GM19463 (cell line): Measurements from ENCODE around the gene KCNC3.
"Not testable (repeated sequence)": the region's sequence is repeated elsewhere in the genome, so short reads cannot be mapped to it uniquely, and the experiment has no call there.

Experiments used
- ATAC-seq: cut with Tn5 transposase; IDR thresholded peaks from one replicate; pipeline ENCODE4 v1.9.1; 2021; ENCODE audit warnings: mild to moderate bottlenecking, moderate library complexity; ENCODE audit not compliant: unreplicated experiment

Gene KCNC3

DNA sequence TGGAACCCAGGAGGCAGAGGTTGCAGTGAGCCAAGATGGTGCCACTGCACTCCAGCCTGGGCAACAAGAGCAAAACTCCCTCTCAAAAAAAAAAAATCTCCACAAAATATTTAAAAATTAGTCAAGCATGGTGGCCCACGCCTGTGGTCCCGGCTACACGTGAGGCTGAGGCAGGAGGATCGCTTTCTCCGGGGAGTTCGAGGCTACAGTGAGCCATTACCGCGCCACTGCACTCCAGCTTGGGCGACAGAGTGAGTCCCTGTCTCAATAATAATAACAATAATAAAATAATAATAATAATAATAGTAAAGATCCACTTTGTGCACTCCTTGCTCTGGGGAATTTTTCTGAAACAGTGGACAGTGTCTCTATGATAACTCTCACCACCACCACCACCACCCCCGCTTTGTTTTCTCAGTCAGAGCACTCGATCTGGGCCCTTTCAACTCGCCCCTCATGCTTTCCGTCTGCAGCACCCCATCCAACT is 27.6 kb upstream of the KCNC3 start:
- no peak for ATAC-seq

DNA sequence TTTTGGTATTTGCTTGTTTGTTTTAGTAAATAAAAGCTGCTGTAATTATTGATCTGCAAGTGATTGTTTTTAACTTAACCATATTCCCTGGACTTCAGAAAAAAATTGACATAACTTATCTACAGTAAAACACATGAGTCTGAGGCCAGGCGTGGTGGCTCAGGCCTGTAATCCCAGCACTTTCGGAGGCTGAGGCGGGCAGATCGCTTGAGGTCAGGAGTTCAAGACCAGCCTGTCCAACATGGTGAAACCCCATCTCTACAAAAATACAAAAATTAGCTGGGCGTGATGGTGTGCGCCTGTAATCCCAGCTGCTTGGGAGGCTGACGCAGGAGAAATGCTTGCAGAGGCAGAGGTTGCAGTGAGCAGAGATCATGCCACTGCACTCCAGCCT is 24.3 kb upstream of the KCNC3 start:
- ATAC-seq: not testable (repeated sequence)

DNA sequence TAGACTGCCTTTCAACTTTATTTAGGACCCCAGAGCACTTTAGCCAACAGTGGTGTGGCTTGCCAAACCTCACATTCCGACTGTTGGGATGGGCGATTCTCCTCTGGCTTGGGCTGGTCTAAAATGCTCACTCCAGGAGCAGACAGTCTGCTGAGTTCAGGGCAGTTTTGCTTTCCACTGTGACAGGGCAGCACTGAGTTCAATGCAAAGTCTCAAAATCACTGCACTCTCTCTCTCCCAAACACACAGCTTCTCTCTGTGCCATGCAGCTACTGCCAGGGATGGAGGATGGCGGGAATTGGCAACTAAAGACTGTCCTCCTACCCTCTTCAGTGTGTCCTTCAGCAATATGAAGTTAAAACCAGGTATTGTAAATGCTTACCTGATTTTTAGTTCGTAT is 23.1 kb upstream of the KCNC3 start:
- ATAC-seq: no peak

DNA sequence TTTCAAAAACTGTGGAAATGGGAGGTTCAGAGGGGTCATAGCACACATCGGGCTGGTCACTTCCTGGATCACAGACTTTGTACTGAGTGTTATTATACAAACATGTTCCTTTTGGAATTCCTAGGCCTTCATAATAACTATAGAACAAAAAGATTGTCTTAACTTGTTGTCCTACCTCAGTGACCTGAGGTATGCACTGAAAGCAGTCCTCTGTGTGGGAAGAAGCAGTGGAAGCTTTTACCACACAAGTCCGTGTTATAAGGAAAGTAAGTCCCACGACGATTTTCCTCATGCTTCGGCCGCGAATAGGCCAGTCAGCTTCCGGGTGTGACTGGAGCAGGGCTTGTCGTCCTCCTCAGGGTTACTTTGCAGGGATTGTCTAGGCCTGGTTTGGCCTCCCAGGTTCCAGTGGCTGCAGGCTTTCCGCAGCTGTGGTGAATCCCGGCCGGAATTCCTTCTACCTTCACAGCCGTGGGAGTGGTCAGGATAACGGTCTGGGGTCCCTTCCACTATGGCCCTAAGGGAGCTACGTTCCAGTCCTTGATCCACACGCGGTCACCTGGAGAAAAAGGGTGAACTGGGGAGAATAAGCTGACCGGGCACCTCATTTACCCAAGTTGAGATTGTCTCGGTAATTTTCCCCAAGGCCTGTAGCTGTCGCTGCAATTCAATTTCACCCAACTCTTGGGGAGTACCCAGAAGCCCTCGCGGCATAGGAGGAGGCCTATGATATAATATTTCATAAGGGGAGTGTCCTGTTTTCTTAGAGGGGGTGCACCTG is 20.3 kb upstream of the KCNC3 start:
- no peak for ATAC-seq

DNA sequence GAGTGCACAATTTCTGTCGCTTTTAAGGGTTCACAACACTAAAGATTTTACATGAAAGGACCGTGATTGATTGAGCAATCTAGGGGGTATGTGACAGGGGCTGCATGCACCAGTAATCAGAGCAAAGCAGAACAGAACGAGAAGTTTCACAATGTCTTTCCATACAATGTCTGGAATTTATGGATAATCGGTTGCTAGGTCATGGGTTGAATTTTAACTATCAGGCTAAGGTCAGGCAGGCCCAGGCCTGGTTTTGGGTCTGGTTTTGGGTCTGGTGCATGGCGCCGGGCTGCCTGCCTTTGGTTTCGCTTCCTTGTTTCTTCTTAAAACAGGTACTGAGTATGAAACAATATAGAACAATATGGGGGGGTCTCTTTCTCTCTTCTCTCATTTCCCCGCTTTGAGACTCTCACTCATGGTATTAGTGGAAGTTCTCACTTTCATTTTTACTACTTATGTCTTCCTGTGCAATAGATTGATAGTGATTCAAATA is 18.0 kb upstream of the KCNC3 start:
- ATAC-seq: peak; percentile 54

DNA sequence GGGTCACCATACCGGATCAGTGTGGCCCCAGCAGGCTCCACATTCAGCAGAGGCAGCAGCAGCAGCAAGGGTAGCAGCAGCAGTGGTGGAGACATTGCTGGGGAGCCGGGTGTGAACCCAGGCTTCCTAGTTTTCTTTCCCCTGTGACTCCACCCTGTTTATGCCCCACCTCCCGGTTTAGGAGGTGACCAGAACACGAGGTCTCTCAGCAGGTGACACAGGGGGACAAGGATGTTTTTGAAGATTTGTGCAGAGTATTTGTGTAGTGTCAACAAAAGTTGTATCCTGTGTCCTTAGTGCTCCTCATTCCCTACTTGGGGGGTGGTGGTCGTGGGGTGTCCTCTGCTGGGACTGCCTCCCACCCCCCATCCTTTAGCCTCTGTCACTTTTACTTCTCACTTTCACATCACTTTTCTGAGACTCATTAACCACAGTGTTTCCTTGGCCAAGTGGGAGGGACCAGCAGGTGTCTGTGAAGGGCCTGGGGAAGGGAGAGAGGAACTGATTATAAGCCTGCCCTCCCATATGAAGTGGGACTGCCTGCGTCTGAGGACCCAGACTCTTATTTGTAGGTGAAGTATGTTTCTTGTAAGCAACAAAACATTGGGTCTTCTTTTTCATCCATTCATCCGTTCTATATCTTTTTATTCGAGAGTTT is 15.6 kb upstream of the KCNC3 start:
- no peak for ATAC-seq

DNA sequence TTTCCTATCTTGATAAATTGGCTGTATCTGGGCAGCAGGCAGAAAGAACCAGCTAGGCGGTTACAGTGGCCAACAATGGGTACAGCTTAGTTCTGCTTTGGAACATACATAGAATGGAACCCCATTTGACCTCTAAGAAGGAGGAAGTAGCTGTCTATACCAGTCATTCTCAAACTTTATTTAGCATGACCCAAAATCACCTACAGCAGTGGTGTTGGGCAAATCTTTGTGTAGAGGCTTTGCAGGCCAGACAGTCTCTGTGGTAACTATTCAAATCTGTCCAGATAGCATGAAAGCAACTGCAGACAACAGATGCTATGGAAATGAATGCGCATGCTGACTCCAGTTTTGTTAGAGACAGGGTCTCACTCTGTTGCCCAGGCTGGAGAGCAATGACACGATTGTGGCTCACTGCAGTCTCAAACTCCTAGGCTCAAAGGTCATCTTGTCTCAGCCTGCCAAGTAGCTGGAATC is 12.0 kb upstream of the KCNC3 start:
- peak; percentile 65 for ATAC-seq

DNA sequence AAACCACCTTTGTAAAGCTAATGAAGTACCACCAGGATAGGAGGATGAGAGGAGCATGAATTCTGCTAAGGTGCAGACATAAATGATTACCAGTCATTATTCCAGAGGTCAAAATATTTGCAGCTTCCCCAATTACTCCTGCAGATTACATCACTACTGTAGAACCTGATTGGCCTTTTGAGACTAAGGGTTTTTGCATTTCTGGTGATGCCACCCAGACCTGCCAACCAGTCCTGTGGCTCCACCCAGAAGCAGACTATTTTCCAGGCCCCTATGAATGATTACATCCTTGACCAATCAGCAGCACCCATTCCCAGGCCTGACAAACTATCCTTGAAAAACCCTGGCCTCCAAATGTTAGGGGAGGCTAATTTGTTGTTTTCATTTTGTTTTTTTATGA is 11.2 kb upstream of the KCNC3 start:
- ATAC-seq: no peak

DNA sequence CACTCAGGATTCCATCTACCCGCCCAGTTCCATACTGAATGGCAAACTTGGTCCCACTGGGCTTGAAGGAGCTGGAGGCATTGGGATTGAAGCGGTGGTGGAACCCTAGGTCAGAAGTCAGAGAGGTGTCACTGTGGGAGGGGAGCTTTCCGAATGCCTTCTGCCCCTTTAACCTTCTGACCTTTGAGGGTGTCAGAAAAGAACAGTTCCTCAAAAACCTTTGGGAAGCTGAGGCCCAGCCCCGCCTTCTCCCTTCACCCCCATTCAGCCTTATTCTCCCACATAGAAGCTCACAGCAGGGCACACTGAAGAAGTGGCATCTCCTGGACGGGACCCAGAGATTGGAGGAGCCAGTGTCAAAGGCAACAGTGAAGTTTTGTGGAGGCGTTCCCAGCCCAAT is 7.9 kb upstream of the KCNC3 start:
- ATAC-seq: not testable (repeated sequence)

DNA sequence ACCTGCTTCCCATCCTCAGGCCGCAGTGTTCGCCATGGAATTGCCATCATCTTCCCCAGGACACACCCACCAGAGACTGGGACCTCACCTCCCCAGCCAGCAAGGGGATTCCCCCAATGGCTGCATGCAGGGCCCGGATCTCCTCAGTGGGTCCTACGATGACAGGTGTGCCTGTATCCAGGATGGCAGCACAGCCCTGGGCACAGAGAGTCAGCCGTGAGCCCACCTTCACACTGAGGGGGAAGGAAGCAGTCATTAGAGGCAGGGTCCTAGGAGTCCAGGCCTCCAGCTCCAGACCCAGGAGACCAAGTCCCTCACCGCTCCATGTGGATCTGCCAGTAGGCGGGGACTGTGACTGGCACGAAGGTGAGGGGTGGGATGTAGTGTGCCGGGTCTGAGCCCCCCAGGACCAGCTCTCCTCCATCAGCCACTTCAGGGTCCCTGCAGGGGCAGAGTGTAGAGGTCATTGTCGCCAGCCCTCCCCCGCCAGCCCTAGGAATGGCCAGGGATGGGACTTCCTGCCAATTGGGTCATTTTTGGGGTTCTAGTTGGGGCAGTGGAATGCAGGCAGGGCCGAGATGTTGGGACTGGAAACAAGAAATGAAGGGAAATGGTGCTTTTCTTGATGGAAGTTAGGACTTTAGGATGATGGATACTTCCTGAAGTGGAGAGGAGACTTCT is 5.7 kb upstream of the KCNC3 start:
- no peak for ATAC-seq

DNA sequence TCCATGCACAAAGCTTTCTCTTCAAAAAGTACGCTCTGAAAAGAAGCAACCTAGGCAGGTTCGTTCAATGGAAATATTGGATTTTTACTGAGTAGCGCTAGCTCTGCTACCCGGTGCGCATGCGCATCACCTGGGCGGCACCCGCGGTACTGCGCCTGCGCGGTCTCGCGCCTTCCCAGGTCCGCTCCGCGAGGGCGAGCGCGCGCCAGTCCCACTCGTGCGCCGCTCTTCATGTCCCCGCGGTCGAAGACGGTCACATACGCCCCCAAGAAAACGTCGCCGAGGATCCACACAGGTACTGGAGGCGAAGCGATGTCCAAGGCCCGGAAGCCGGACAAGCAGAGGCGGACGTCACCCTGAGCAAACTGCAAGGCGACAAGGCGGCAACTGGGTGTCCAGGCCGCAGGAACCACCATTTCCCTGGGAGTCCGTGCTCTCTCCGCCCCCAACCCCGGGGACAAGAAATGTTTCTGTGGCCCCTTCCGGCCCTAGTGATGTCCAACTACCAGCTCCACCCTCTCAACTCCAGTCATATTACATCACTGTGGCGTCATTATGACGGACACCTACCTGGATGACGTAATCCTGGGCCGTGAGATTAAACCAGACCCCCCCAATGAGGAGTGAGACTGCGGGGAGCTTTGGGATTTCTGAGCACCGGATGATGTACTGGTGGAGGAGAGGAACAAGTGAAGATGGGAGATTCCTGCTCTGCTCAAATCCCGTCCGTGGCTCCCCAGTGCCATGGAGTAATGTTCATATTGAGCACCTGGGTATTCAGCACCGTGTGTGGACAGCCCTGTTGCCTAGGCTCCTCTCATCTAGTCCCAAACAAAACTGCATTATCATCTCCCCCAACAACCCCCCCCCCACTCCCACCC is 4.8 kb upstream of the KCNC3 start:
- peak; percentile 39 for ATAC-seq

DNA sequence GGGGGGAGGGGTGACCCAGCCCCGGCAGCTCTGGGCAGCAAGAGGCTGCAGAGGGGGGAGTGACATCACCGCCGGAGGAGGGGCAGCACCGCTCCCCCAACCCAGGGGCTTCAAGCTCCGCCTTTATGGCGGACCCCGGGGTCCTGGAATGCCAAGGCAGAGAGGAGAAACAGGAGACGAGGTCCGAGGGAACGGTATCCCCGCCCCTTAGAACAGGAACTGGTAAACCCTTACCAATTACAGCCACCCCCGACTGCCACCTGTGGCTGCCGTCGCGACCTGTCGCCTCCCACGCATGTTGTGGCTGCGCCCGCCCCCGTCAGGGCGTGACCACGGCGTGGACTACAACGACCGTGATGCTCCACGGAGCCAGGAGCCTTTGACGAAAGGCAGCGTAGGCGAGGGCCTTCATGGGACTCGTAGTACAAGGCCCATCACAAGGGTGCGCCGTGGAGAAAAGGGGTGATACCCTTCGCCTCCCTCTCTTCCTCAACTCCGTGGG is 4.1 kb upstream of the KCNC3 start:
- peak; percentile 50 for ATAC-seq

DNA sequence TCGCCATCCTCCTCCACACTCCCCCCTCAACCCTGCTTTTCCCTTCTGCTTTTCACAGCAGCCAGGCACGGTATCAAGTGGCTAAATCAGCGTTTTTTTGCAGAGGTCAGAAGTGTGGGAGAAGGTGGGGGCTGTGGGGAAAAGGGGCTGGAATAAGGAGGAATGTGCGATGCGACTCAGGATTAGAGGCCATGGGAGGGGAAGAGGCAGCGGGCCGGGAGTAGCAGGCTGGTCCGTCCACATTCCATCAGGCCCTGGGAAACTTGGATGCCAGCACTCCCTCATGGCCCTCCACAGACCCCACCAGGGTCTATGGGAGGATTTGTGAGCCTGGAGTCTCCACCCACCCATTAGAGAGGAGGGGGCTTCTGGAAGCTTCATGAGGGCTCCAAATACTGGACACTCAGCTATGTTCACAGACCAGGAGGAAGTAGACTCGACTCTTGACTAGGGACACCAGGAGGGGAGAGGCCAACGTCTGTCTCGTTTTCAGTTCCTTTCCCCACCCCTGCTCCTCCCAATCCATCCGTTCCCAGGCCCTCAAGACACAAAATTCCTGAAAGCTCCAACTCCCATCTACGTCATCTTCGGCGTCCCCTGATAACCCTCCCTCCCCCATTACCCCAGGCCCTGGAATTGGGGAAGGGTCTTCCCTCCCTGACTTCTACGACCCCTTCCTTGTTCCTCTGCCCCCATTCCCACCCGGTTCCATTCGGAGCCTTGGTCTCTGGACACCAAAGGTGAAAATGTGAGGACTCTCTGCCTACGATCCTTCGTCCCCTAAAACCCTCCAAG is 3.3 kb upstream of the KCNC3 start:
- no peak for ATAC-seq

DNA sequence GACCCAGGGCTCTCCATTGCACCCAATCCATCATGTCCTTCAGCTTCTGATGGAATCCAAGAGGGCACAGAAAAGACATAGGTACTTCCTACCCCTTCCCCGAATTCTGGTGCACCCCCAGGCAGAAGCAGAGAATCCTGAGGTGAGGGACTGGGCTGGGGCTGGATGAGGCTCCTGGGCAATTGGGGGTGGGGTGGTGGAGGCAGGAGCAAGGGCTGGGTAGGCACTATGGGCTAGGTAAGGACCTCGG is 2.7 kb upstream of the KCNC3 start:
- no peak for ATAC-seq

DNA sequence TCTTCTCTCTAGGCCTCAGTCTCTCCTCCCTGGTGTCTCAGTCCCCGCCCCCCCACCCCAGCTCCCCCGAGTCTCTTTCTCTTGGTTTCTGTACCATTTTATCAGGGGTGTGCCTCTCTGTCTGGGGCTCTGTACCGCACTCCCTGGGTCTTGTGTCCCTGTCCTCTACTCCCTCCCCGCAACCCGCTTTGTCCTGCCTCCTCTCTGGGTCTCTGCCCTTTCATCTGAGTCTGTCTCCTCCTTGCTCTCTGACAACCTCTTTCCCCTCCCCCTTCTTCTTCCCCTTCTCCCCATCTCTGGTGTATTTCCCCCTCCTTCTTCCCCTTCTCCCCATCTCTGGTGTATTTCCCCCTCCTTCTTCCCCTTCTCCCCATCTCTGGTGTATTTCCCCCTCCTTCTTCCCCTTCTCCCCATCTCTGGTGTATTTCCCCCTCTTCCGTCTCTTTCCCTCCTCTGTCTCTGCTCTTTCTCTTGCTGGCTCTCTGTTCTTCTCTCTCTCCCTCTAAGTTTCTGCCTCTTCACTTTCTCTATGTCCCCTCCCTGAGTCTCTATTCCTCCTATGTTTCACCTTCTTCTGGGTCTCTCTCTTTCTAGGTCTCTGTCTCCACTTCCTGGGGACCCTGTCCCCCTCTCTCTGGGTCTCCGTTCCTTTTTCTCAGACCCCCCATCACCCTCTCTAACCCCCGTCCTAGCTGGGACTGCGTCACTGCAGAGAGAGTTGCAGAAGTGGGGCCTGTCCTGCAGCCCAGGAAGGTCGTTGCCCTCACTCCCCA is 2.2 kb upstream of the KCNC3 start:
- ATAC-seq: no peak

DNA sequence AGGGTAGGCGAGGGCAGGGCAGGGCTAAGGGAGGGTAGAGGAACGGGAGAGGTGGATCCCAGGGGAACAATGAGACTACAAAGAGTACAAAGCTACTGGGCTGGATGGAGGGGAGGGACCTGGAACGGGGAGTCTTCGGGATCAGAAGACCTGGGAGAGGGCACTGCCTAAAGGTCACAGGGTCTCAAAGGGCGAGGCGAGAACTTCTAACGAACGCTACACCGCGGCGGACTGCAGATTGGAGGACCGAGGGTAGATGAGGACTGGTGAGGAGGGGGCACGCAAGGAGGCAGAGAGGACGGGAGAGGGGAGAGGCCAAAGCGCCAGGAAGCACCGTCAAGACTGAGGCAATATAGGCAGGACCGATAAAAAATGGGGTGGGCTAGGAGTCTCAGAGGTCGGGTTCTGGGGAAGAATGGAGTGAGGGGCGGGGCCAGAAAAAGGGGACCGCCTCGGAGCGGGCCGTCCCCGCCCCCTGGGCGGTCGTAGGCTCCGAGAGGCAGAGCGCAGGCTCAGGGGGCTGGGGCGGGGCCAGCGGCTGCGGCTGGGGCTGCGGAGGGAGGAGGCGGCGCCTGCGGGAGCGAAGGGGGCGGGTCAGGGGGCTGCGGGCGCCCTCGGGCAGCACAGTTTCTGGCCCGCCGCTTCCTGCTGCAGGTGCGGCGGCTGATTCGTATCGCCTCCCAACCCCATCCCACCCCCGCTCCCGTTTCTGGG is 1.3 kb upstream of the KCNC3 start:
- ATAC-seq: no peak

DNA sequence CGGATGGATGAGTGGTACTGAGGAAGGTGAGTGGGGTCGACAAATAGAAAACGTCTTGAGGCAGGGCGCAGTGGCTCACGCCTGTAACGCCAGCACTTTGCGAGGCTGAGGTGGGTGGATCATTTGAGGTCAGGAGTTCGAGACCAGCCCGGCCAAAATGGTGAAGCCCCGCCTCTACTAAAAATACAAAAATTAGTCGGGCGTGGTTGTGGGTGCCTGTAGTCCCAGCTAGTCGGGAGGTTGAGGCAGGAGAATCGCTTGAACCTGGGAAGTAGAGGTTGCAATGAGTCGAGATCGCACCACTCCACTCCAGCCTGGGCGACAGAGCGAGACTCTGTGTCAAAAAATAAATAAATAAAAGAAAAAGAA is 733 bp upstream of the KCNC3 start:
- not testable (repeated sequence) for ATAC-seq

DNA sequence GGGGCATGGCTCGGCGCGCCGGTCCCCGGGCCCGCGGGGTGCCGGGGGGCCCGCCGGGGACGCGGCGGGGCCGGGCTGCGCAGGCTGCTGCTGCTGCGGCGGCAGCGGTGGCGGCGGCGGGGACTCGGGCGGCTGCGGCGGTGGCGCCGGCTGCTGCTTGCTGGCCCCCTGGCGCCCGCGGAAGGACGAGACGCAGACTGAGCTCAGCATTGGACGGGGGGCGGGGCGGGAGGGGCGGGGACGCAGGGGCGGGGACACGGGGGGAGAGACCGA is 368 bp downstream of the KCNC3 start:
- peak; percentile 20 for ATAC-seq
